GM21717 (cell line): Measurements from ENCODE around the gene UMODL1.

Experiments
- ATAC-seq: cut with Tn5 transposase; IDR thresholded peaks from one replicate; pipeline ENCODE4 v1.9.1; 2021; ENCODE audit warnings: mild to moderate bottlenecking, moderate library complexity; ENCODE audit not compliant: unreplicated experiment

The UMODL1 gene

GRCh38 chr21:42125571-42126544, 54.7 kb downstream of the UMODL1 start:
- ATAC-seq, result no peak

- ATAC-seq, result no peak
These were observed 56.3 kb downstream of the UMODL1 start for GRCh38 chr21:42127164-42128150.

GRCh38 chr21:42129300-42130266, 58.5 kb downstream of the UMODL1 start:
- ATAC-seq, result no peak

- ATAC-seq, result no peak
These were observed 59.3 kb downstream of the UMODL1 start for GRCh38 chr21:42130441-42130840.

GRCh38 chr21:42132183-42132582, 61.1 kb downstream of the UMODL1 start:
- ATAC-seq, result no peak

- ATAC-seq, result no peak
These were observed 62.0 kb downstream of the UMODL1 start for GRCh38 chr21:42133131-42133530.

GRCh38 chr21:42135386-42136052, 64.4 kb downstream of the UMODL1 start:
- ATAC-seq, result no peak

- no peak for ATAC-seq
These were observed 66.2 kb downstream of the UMODL1 start for GRCh38 chr21:42137191-42137904.

GRCh38 chr21:42140196-42140934, 69.2 kb downstream of the UMODL1 start:
- no peak for ATAC-seq

GRCh38 chr21:42141643-42142042, 70.5 kb downstream of the UMODL1 start:
- no peak for ATAC-seq

- ATAC-seq, result no peak
These were observed 71.0 kb downstream of the UMODL1 start for GRCh38 chr21:42142141-42142540.

- no peak for ATAC-seq
These were observed 71.5 kb downstream of the UMODL1 start for GRCh38 chr21:42142627-42143026.

- ATAC-seq, result no peak
These were observed 72.0 kb downstream of the UMODL1 start for GRCh38 chr21:42143111-42143510.

GRCh38 chr21:42144221-42144620, 73.1 kb downstream of the UMODL1 start:
- ATAC-seq, result no peak

GRCh38 chr21:42144679-42145568, 73.8 kb downstream of the UMODL1 start:
- no peak for ATAC-seq

- no peak for ATAC-seq
These were observed 74.6 kb downstream of the UMODL1 start for GRCh38 chr21:42145569-42146272.
